Esophagus muscularis mucosa (tissue), 4 donors: ENCODE results near the gene FBXL7. TPM values are rescaled to one million over a fixed set of nuclear protein-coding genes. Genes with fewer than 3 reads are reported as not detected.

Experiments used
- DNase-seq: peaks from one replicate; pipeline ENCODE4 v3.0.0-alpha.2; 2017; ENCODE audit errors: extremely low spot score
- H3K27ac ChIP-seq, 4 donors: fragments of 200-600 bp; sonication (generic); replicated peaks in 1 of 4; 1 replicate in 3 of 4; 2 replicates in 1 of 4; pipeline ENCODE4 v1.5.1; 2016 to 2019; ENCODE audit warnings: mild to moderate bottlenecking in 1 of 4
- H3K27me3 ChIP-seq, 4 donors: fragments of 200-600 bp; sonication (generic); one replicate each; pipeline versions ENCODE4 v1.5.1 to v1.6.0; 2016 to 2019
- H3K36me3 ChIP-seq, 4 donors: fragments of 200-600 bp; sonication (generic); one replicate each; pipeline ENCODE4 v1.5.1; 2016 to 2019
- H3K4me1 ChIP-seq, 4 donors: fragments of 200-600 bp; sonication (generic); one replicate each; pipeline ENCODE4 v1.5.1; 2016 to 2019
- H3K4me3 ChIP-seq, 4 donors: fragments of 200-600 bp; sonication (generic); 1 replicate in 2 of 4; 2 replicates in 2 of 4; pipeline ENCODE4 v1.5.1; 2016 to 2019; ENCODE audit warnings: mild to moderate bottlenecking in 4 of 4, moderate library complexity in 1 of 4
- H3K9me3 ChIP-seq, 4 donors: fragments of 200-600 bp; sonication (generic); 1 replicate in 3 of 4; 2 replicates in 1 of 4; pipeline ENCODE4 v1.5.1; 2016 to 2019
- CTCF ChIP-seq, 3 experiments: fragments of 200-600 bp in 2 of 3; fragments of 450-650 bp in 1 of 3; sonication (generic) in 2 of 3; IDR thresholded peaks; one replicate each; pipeline ENCODE4 v1.5.1; 2017 to 2019; ENCODE audit warnings: antibody characterized with exemption in 3 of 3, mild to moderate bottlenecking in 2 of 3, moderate library complexity in 1 of 3
- EP300 ChIP-seq: sonication (generic); formaldehyde crosslinking; IDR thresholded peaks from one replicate; pipeline ENCODE4 v1.6.1; 2017; ENCODE audit warnings: antibody characterized with exemption
- POLR2A ChIP-seq: fragments of 450-650 bp; IDR thresholded peaks from one replicate; pipeline ENCODE4 v1.6.1; 2017; ENCODE audit warnings: antibody characterized with exemption, moderate library complexity, mild to moderate bottlenecking, low read depth
- POLR2AphosphoS5 ChIP-seq, 2 donors: sonication (generic); formaldehyde crosslinking; IDR thresholded peaks; one replicate each; pipeline ENCODE4 v1.6.1; 2017; ENCODE audit warnings: antibody characterized with exemption in 2 of 2
- WGBS: methylation state at CpG from one replicate; pipeline ENCODE4 v1.1.5; 2018; 5-methylcytosine and 5-hydroxymethylcytosine counted together
- intact Hi-C: fragments of 100-400 bp; cut with DNase I; formaldehyde crosslinking; loops from one replicate; pipeline ENCODE4 v1.15.1; 2023
- total RNA-seq, 4 donors: library from RNA; depleted of rRNA; stranded (reverse); fragments of >200 nt; gene quantifications; one replicate each; pipeline versions ENCODE4 v1.1.0 to v1.2.1, GENCODE V29; 2016

FBXL7 gene
- total RNA-seq, 4 donors from 2014 or later = 25.7 to 37.7 (median 27.6) TPM

GRCh38 chr5:15669826-15670225, 169.8 kb downstream of the FBXL7 start:
- H3K4me1 ChIP-seq = peaks cover 5 to 17% (median 10%) of the 10 kb centered on the region in 4 donors
- DNase-seq = no peak
- TF ChIP-seq CTCF (IDR thresholded peaks at IDR 0.05) (no peak), POLR2A (no peak), POLR2AphosphoS5 (IDR thresholded peaks at IDR 0.05) (no peak), EP300 (no peak)
- H3K9me3 ChIP-seq = no peaks in the 10 kb centered on the region
- H3K4me3 ChIP-seq = no peak overlapping the region
- no peaks in the 10 kb centered on the region for H3K27me3 ChIP-seq
- intact Hi-C loops = no loop called here
- WGBS = 92% methylated on average over 2 of the region's 2 CpGs
- H3K27ac ChIP-seq = no peak overlapping the region
- no peaks in the 10 kb centered on the region for H3K36me3 ChIP-seq

- Histone ChIP-seq H3K9me3 (no peaks in the 10 kb centered on the region), H3K4me3 (no peak overlapping the region), H3K36me3 (no peaks in the 10 kb centered on the region), H3K27me3 (no peaks in the 10 kb centered on the region), H3K4me1 (peaks cover 0 to 17% (median 4%) of the 10 kb centered on the region in 4 donors), H3K27ac (no peak overlapping the region)
- TF ChIP-seq POLR2A = no peak
- no peak for TF ChIP-seq POLR2AphosphoS5 (IDR thresholded peaks at IDR 0.05)
- no peak for TF ChIP-seq CTCF (IDR thresholded peaks at IDR 0.05)
- no peak for TF ChIP-seq EP300
- DNase-seq = no peak
- intact Hi-C loops = no loop called here
- WGBS = 87% methylated on average over 2 of the region's 2 CpGs
Measured at GRCh38 chr5:15674716-15675115, 174.7 kb downstream of the FBXL7 start.

- WGBS = 76% methylated on average over 1 of the region's 1 CpG
- TF ChIP-seq POLR2A = no peak
- TF ChIP-seq POLR2AphosphoS5 (IDR thresholded peaks at IDR 0.05) = no peak
- no peak for TF ChIP-seq EP300
- TF ChIP-seq CTCF (IDR thresholded peaks at IDR 0.05) = no peak
- Histone ChIP-seq H3K9me3 (no peaks in the 10 kb centered on the region), H3K4me3 (no peak overlapping the region), H3K27me3 (no peaks in the 10 kb centered on the region), H3K4me1 (peaks cover 0 to 13% (median 4%) of the 10 kb centered on the region in 4 donors), H3K27ac (no peak overlapping the region), H3K36me3 (no peaks in the 10 kb centered on the region)
- DNase-seq = no peak
- intact Hi-C loops = no loop called here
Measured at GRCh38 chr5:15676591-15676990, 176.6 kb downstream of the FBXL7 start.

- 86% methylated on average over 4 of the region's 4 CpGs for whole genome bisulfite sequencing
- no peak overlapping the region for H3K4me3 ChIP-seq
- TF ChIP-seq POLR2A (no peak), EP300 (no peak), CTCF (IDR thresholded peaks at IDR 0.05) (no peak), POLR2AphosphoS5 (IDR thresholded peaks at IDR 0.05) (no peak)
- intact Hi-C loops = no loop called here
- DNase-seq = no peak
- H3K27ac ChIP-seq = no peak overlapping the region
- no peaks in the 10 kb centered on the region for H3K9me3 ChIP-seq
- no peaks in the 10 kb centered on the region for H3K36me3 ChIP-seq
- peaks cover 11 to 21% (median 17%) of the 10 kb centered on the region in 4 donors for H3K4me1 ChIP-seq
- H3K27me3 ChIP-seq = no peaks in the 10 kb centered on the region
Measured at GRCh38 chr5:15679161-15679560, 179.2 kb downstream of the FBXL7 start.

GRCh38 chr5:15680455-15680854, 180.5 kb downstream of the FBXL7 start:
- 96% methylated on average over 1 of the region's 1 CpG for WGBS
- H3K4me3 ChIP-seq = no peak overlapping the region
- intact Hi-C loops = no loop called here

More at GRCh38 chr5:15680455-15680854, 180.5 kb downstream of the FBXL7 start:
- TF ChIP-seq EP300 (no peak), POLR2A (no peak), CTCF (IDR thresholded peaks at IDR 0.05) (no peak), POLR2AphosphoS5 (IDR thresholded peaks at IDR 0.05) (no peak)
- no peaks in the 10 kb centered on the region for H3K36me3 ChIP-seq
- peaks cover 11 to 21% (median 14%) of the 10 kb centered on the region in 4 donors for H3K4me1 ChIP-seq
- H3K27ac ChIP-seq = no peak overlapping the region
- H3K9me3 ChIP-seq = no peaks in the 10 kb centered on the region
- DNase-seq = no peak
- no peaks in the 10 kb centered on the region for H3K27me3 ChIP-seq
